A673 (cell line): Measurements from ENCODE around the gene PPRC1. TPM values are rescaled to one million over a fixed set of nuclear protein-coding genes. Genes with fewer than 3 reads are reported as not detected.
"Not testable (repeated sequence)": the region's sequence is repeated elsewhere in the genome, so short reads cannot be mapped to it uniquely, and the experiment has no call there.

ENCODE experiments used
- BruUV-seq: library from RNA; stranded (reverse); fragments of 400-500 nt; replicated peaks from 2 replicates; lab custom pipeline; 2021; lab: Mats Ljungman, UMichigan
- CTCF ChIA-PET: fragments of 300-600 bp; sonication (Branson Sonifier 250); formaldehyde crosslinking; loops from one replicate; lab custom pipeline; 2022; ENCODE audit warnings: antibody characterized with exemption; lab: Charles Lee
- POLR2A ChIA-PET: fragments of 300-600 bp; sonication (Branson Sonifier 250); formaldehyde crosslinking; loops from one replicate; lab custom pipeline; 2022; ENCODE audit warnings: antibody characterized with exemption; ENCODE audit not compliant: low non-redundant PET; lab: Charles Lee
- DNase-seq: peaks from one replicate; pipeline ENCODE4 v3.0.0-alpha.2; 2015; ENCODE audit warnings: low spot score
- H3K27ac ChIP-seq: fragments of 200-600 bp; sonication (generic); 2 replicates; pipeline ENCODE4 v1.5.1; 2016; ENCODE audit warnings: mixed run types, low read depth, mild to moderate bottlenecking, mixed read lengths, antibody characterized with exemption, low read length; ENCODE audit not compliant: poor library complexity, severe bottlenecking
- H3K27me3 ChIP-seq: fragments of 200-600 bp; sonication (generic); replicated peaks from 2 replicates; pipeline ENCODE4 v1.6.1; 2017; ENCODE audit warnings: mixed run types, low read depth, mild to moderate bottlenecking, mixed read lengths, antibody characterized with exemption, low read length; ENCODE audit not compliant: insufficient read depth, poor library complexity
- H3K36me3 ChIP-seq: fragments of 200-600 bp; sonication (generic); 2 replicates; pipeline ENCODE4 v1.6.1; 2016; ENCODE audit warnings: mixed run types, mild to moderate bottlenecking, mixed read lengths, antibody characterized with exemption, low read length; ENCODE audit not compliant: insufficient read depth, poor library complexity, severe bottlenecking
- H3K4me1 ChIP-seq: fragments of 200-600 bp; sonication (generic); 2 replicates; pipeline ENCODE4 v1.6.1; 2017; ENCODE audit warnings: mixed run types, mild to moderate bottlenecking, mixed read lengths, antibody characterized with exemption, low read length; ENCODE audit not compliant: insufficient read depth, poor library complexity, severe bottlenecking
- H3K4me3 ChIP-seq: fragments of 200-600 bp; sonication (generic); 2 replicates; pipeline ENCODE4 v1.5.1; 2016; ENCODE audit warnings: low read depth, mixed run types, mild to moderate bottlenecking, mixed read lengths, low read length; ENCODE audit not compliant: poor library complexity, severe bottlenecking
- H3K9me3 ChIP-seq: fragments of 200-600 bp; sonication (generic); 2 replicates; pipeline ENCODE4 v1.6.1; 2016; ENCODE audit warnings: mixed run types, low read depth, mild to moderate bottlenecking, mixed read lengths, antibody characterized with exemption, low read length; ENCODE audit not compliant: poor library complexity, severe bottlenecking
- CTCF ChIP-seq: fragments of 300-800, 200-600 bp; sonication (generic); conservative IDR thresholded peaks from 2 replicates; pipeline ENCODE4 v1.5.1; 2017; ENCODE audit warnings: low read depth, mild to moderate bottlenecking, antibody characterized with exemption, low read length, moderate library complexity, mixed read lengths
- EZH2 ChIP-seq: fragments of 200-600 bp; sonication (generic); IDR thresholded peaks from 2 replicates; pipeline ENCODE4 v1.6.1; 2017; ENCODE audit warnings: borderline replicate concordance, low read depth, mild to moderate bottlenecking, mixed read lengths, antibody characterized with exemption, low read length; ENCODE audit not compliant: poor library complexity, severe bottlenecking
- intact Hi-C: fragments of 100-400 bp; cut with micrococcal nuclease; formaldehyde crosslinking; loops from one replicate; pipeline ENCODE4 v1.10.0; 2022; ENCODE audit not compliant: unreplicated experiment
- total RNA-seq: library from RNA; stranded (reverse); gene quantifications from 2 replicates; pipeline ENCODE4 v1.2.3, GENCODE V29; 2021

The PPRC1 gene
- total RNA-seq, 1 experiment from 2014 or later: 103 TPM

GRCh38 chr10:102188298-102188940 lies 55.6 kb downstream of the PPRC1 start:
- POLR2A ChIA-PET: interaction anchor here (0.6 kb wide), 1 partner anchor 527 kb away, joined by 3 read pairs; no protein-coding TSS in a partner anchor
- no TSS peak for BruUV-seq

GRCh38 chr10:102188941-102189898 lies 56.4 kb downstream of the PPRC1 start:
- intact Hi-C loops, H3K27ac ChIP-seq, DNase-seq, H3K36me3 ChIP-seq, H3K4me3 ChIP-seq, H3K4me1 ChIP-seq, H3K27me3 ChIP-seq, BruUV-seq: not testable (repeated sequence)
- ChIA-PET CTCF (interaction anchor here (1.6 kb wide), 1 partner anchor 20 kb away, joined by 3 read pairs; no protein-coding TSS in a partner anchor), POLR2A (interaction anchor here (0.5 to 0.6 kb wide), 3 partner anchors 359 to 1049 kb away, joined by 3 to 6 read pairs (median 3); no protein-coding TSS in a partner anchor)
- peaks cover 19% of the 10 kb centered on the region for H3K9me3 ChIP-seq

More at GRCh38 chr10:102188298-102188940, 55.6 kb downstream of the PPRC1 start:
- H3K27ac ChIP-seq: no peak overlapping the region
- no peaks in the 10 kb centered on the region for H3K4me1 ChIP-seq
- no peaks in the 10 kb centered on the region for H3K36me3 ChIP-seq
- DNase-seq: no peak
- CTCF ChIA-PET: no interaction called here
- intact Hi-C loops: no loop called here
- no peak for TF ChIP-seq CTCF
- no peak for TF ChIP-seq EZH2
- no peak overlapping the region for H3K4me3 ChIP-seq
- peaks cover 19% of the 10 kb centered on the region for H3K9me3 ChIP-seq
- H3K27me3 ChIP-seq: no peaks in the 10 kb centered on the region

GRCh38 chr10:102191956-102192355 lies 59.1 kb downstream of the PPRC1 start:
- no peaks in the 10 kb centered on the region for H3K4me1 ChIP-seq
- TF ChIP-seq CTCF (no peak), EZH2 (no peak)
- ChIA-PET CTCF (no interaction called here), POLR2A (no interaction called here)
- no peak overlapping the region for H3K27ac ChIP-seq
- intact Hi-C loops: no loop called here
- H3K4me3 ChIP-seq: no peak overlapping the region
- H3K36me3 ChIP-seq: no peaks in the 10 kb centered on the region
- H3K27me3 ChIP-seq: no peaks in the 10 kb centered on the region
- no TSS peak for BruUV-seq
- H3K9me3 ChIP-seq: peaks cover 9% of the 10 kb centered on the region
- no peak for DNase-seq
